H9 (cell line): ENCODE measurements around the gene TBATA. TPM values are rescaled to one million over a fixed set of nuclear protein-coding genes. Genes with fewer than 3 reads are reported as not detected.

Experiments
- DNase-seq: peaks from one replicate; pipeline ENCODE4 v3.0.0-alpha.2; 2017
- H2AFZ ChIP-seq: one replicate; pipeline ENCODE4 v1.6.1; 2013; ENCODE audit warnings: mild to moderate bottlenecking, low read length, control low read depth, moderate library complexity
- H2AK5ac ChIP-seq: 2 replicates; pipeline ENCODE4 v1.6.1; 2013; ENCODE audit warnings: low read length, control low read depth, mixed read lengths; ENCODE audit not compliant: insufficient read length
- H2BK120ac ChIP-seq: one replicate; pipeline ENCODE4 v1.6.1; 2013; ENCODE audit warnings: low read depth, mild to moderate bottlenecking, low read length, control low read depth, inconsistent platforms; ENCODE audit not compliant: poor library complexity, severe bottlenecking
- H2BK12ac ChIP-seq: 2 replicates; pipeline ENCODE4 v1.6.1; 2013; ENCODE audit warnings: low read length, control low read depth, mixed read lengths, low read depth; ENCODE audit not compliant: insufficient read length
- H2BK15ac ChIP-seq: 2 replicates; pipeline ENCODE4 v1.6.1; 2013; ENCODE audit warnings: low read depth, low read length, control low read depth
- H2BK20ac ChIP-seq: one replicate; pipeline ENCODE4 v1.6.1; 2013; ENCODE audit warnings: low read depth, mild to moderate bottlenecking, low read length, control low read depth, inconsistent platforms; ENCODE audit not compliant: poor library complexity, severe bottlenecking
- H2BK5ac ChIP-seq: 2 replicates; pipeline ENCODE4 v1.6.1; 2013; ENCODE audit warnings: low read length, control low read depth, mixed read lengths; ENCODE audit not compliant: insufficient read length
- H3K14ac ChIP-seq: 2 replicates; pipeline ENCODE4 v1.6.1; 2013; ENCODE audit warnings: low read length, control low read depth; ENCODE audit not compliant: insufficient read depth
- H3K18ac ChIP-seq: 2 replicates; pipeline ENCODE4 v1.6.1; 2013; ENCODE audit warnings: low read depth, mild to moderate bottlenecking, mixed read lengths, low read length, control low read depth; ENCODE audit not compliant: insufficient read length
- H3K23ac ChIP-seq: 2 replicates; pipeline ENCODE4 v1.6.1; 2013; ENCODE audit warnings: low read length, control low read depth, mixed read lengths, low read depth; ENCODE audit not compliant: insufficient read length
- H3K23me2 ChIP-seq: 2 replicates; pipeline ENCODE4 v1.6.1; 2013; ENCODE audit warnings: low read depth, mild to moderate bottlenecking, mixed read lengths, low read length, control low read depth; ENCODE audit not compliant: insufficient read length, poor library complexity, severe bottlenecking
- H3K27ac ChIP-seq: 2 replicates; pipeline ENCODE4 v1.5.1; 2013; ENCODE audit warnings: low read length, control low read depth, mixed read lengths, low read depth; ENCODE audit not compliant: insufficient read length
- H3K27me3 ChIP-seq: 2 replicates; pipeline ENCODE4 v1.6.1; 2013; ENCODE audit warnings: low read length, control low read depth, inconsistent platforms; ENCODE audit not compliant: insufficient read depth
- H3K4ac ChIP-seq: 2 replicates; pipeline ENCODE4 v1.6.1; 2013; ENCODE audit warnings: low read depth, mild to moderate bottlenecking, control low read depth, inconsistent platforms, low read length, moderate library complexity
- H3K4me1 ChIP-seq: 2 replicates; pipeline ENCODE4 v1.6.1; 2013; ENCODE audit warnings: low read length, control low read depth, inconsistent platforms; ENCODE audit not compliant: insufficient read depth
- H3K4me2 ChIP-seq: 2 replicates; pipeline ENCODE4 v1.6.1; 2013; ENCODE audit warnings: low read length, control low read depth, mixed read lengths; ENCODE audit not compliant: insufficient read length, insufficient read depth
- H3K56ac ChIP-seq: 2 replicates; pipeline ENCODE4 v1.6.1; 2013; ENCODE audit warnings: low read depth, mild to moderate bottlenecking, mixed read lengths, low read length, control low read depth; ENCODE audit not compliant: insufficient read length
- H3K79me1 ChIP-seq: 2 replicates; pipeline ENCODE4 v1.6.1; 2013; ENCODE audit warnings: low read depth, mild to moderate bottlenecking, moderate library complexity, low read length, control low read depth, inconsistent platforms; ENCODE audit not compliant: insufficient read depth, poor library complexity, severe bottlenecking
- H3K79me2 ChIP-seq: 2 replicates; pipeline ENCODE4 v1.6.1; 2013; ENCODE audit warnings: low read length, control low read depth, inconsistent platforms; ENCODE audit not compliant: insufficient read depth
- H3K9ac ChIP-seq: 2 replicates; pipeline ENCODE4 v1.6.1; 2013; ENCODE audit warnings: low read length, control low read depth, mixed read lengths; ENCODE audit not compliant: insufficient read length; ENCODE audit errors: extremely low read depth
- H3K9me3 ChIP-seq: one replicate; pipeline ENCODE4 v1.6.1; 2013; ENCODE audit warnings: low read depth, low read length, inconsistent platforms; ENCODE audit not compliant: control insufficient read depth
- H3T11ph ChIP-seq: one replicate; pipeline ENCODE4 v1.6.1; 2013; ENCODE audit warnings: mild to moderate bottlenecking, low read length, control low read depth, inconsistent platforms
- H4K20me1 ChIP-seq: one replicate; pipeline ENCODE4 v1.6.1; 2013; ENCODE audit not compliant: control insufficient read depth, insufficient read length, insufficient read depth
- H4K5ac ChIP-seq: 2 replicates; pipeline ENCODE4 v1.6.1; 2013; ENCODE audit warnings: low read depth, mild to moderate bottlenecking, mixed read lengths, low read length, control low read depth; ENCODE audit not compliant: insufficient read length
- H4K8ac ChIP-seq: replicated peaks from 2 replicates; pipeline ENCODE4 v1.6.1; 2013; ENCODE audit warnings: low read length, control low read depth, mixed read lengths, low read depth; ENCODE audit not compliant: insufficient read length
- H4K91ac ChIP-seq: 2 replicates; pipeline ENCODE4 v1.6.1; 2013; ENCODE audit warnings: low read depth, mild to moderate bottlenecking, moderate library complexity, mixed read lengths, low read length, control low read depth; ENCODE audit not compliant: insufficient read length
- H3K27ac Mint-ChIP-seq, 3 experiments: 2 replicates in 2 of 3; 3 replicates in 1 of 3; pipeline ENCODE4 v1.8.0; 2020 to 2021; ENCODE audit warnings: mixed read lengths in 3 of 3, mild to moderate bottlenecking in 1 of 3, moderate library complexity in 1 of 3
- H3K27me3 Mint-ChIP-seq: 2 replicates; pipeline ENCODE4 v1.8.0; 2021; ENCODE audit warnings: low read depth, mild to moderate bottlenecking, moderate library complexity, mixed read lengths
- H3K36me3 Mint-ChIP-seq, 3 experiments: 2 replicates in 2 of 3; 3 replicates in 1 of 3; pipeline ENCODE4 v1.8.0; 2020 to 2021; ENCODE audit warnings: low read depth in 3 of 3, mixed read lengths in 3 of 3; ENCODE audit not compliant: insufficient read depth in 1 of 3
- H3K4me1 Mint-ChIP-seq, 2 experiments: 2 replicates each; pipeline ENCODE4 v1.8.0; 2020; ENCODE audit warnings: mixed read lengths in 2 of 2
- H3K4me3 Mint-ChIP-seq, 2 experiments: 2 replicates in 1 of 2; 3 replicates in 1 of 2; pipeline ENCODE4 v1.8.0; 2020 to 2021; ENCODE audit warnings: mild to moderate bottlenecking in 2 of 2, mixed read lengths in 2 of 2, moderate library complexity in 1 of 2
- H3K9me3 Mint-ChIP-seq, 2 experiments: 2 replicates in 1 of 2; 3 replicates in 1 of 2; pipeline ENCODE4 v1.8.0; 2020; ENCODE audit warnings: mild to moderate bottlenecking in 2 of 2, mixed read lengths in 2 of 2, moderate library complexity in 1 of 2
- WGBS: extraction: QIAGEN DNeasy Blood & Tissue Kit; methylation state at CpG from one replicate; pipeline ENCODE4 v1.1.7; 2013; ENCODE audit warnings: missing lambda C conversion rate, low lambda C conversion rate, mixed read lengths; ENCODE audit not compliant: insufficient read length; ENCODE audit errors: extremely low coverage; 5-methylcytosine and 5-hydroxymethylcytosine counted together
- total RNA-seq: library from RNA; stranded (reverse); gene quantifications from 2 replicates; pipeline ENCODE4 v1.2.1, GENCODE V29; 2021
- TF ChIP-seq, protein P1 (sequence below): fragments of 200-600 bp; sonication (generic); conservative IDR thresholded peaks from 3 replicates; pipeline ENCODE4 v1.8.0; 2021; ENCODE audit warnings: antibody characterized with exemption, mild to moderate bottlenecking

Gene TBATA
- total RNA-seq, 1 experiment from 2014 or later: not detected

GRCh38 chr10:70778267-70778924, 6.8 kb downstream of the TBATA start:
- no peak overlapping the region; a peak in 3 of 7 replicates for H3K27ac Mint-ChIP-seq

More at GRCh38 chr10:70778267-70778924, 6.8 kb downstream of the TBATA start:
- Histone ChIP-seq H3K56ac (no peak overlapping the region), H4K8ac (no peak overlapping the region), H3K4me1 (no peaks in the 10 kb centered on the region), H3K23ac (no peak overlapping the region), H4K91ac (no peak overlapping the region), H2AK5ac (no peak overlapping the region), H3K9me3 (no peaks in the 10 kb centered on the region), H3K9ac (no peak overlapping the region), H3K79me2 (no peaks in the 10 kb centered on the region), H2BK20ac (no peak overlapping the region), H2BK5ac (no peak overlapping the region), H3K27ac (no peak overlapping the region), H3K27me3 (no peaks in the 10 kb centered on the region), H4K20me1 (peaks cover 2% of the 10 kb centered on the region), H3K23me2 (no peaks in the 10 kb centered on the region), H3K14ac (no peak overlapping the region), H3K4me2 (no peak overlapping the region), H2BK12ac (no peak overlapping the region), H2BK15ac (no peak overlapping the region), H2BK120ac (no peak overlapping the region), H3K18ac (no peak overlapping the region), H2AFZ (no peak overlapping the region), H3K79me1 (no peaks in the 10 kb centered on the region), H3K4ac (no peak overlapping the region), H3T11ph (no peak overlapping the region), H4K5ac (no peak overlapping the region)
- no peaks in the 10 kb centered on the region for H3K9me3 Mint-ChIP-seq
- H3K27me3 Mint-ChIP-seq: no peaks in the 10 kb centered on the region; the same call in 1 of the 2 replicates
- H3K36me3 Mint-ChIP-seq: no peaks in the 10 kb centered on the region; a peak in 1 of 7 replicates
- no peak for DNase-seq
- no CpG with 5 or more reads among the region's 9 CpGs for WGBS
- TF ChIP-seq, protein P1, sequence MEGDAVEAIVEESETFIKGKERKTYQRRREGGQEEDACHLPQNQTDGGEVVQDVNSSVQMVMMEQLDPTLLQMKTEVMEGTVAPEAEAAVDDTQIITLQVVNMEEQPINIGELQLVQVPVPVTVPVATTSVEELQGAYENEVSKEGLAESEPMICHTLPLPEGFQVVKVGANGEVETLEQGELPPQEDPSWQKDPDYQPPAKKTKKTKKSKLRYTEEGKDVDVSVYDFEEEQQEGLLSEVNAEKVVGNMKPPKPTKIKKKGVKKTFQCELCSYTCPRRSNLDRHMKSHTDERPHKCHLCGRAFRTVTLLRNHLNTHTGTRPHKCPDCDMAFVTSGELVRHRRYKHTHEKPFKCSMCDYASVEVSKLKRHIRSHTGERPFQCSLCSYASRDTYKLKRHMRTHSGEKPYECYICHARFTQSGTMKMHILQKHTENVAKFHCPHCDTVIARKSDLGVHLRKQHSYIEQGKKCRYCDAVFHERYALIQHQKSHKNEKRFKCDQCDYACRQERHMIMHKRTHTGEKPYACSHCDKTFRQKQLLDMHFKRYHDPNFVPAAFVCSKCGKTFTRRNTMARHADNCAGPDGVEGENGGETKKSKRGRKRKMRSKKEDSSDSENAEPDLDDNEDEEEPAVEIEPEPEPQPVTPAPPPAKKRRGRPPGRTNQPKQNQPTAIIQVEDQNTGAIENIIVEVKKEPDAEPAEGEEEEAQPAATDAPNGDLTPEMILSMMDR: no peak
- H3K4me3 Mint-ChIP-seq: no peak overlapping the region; a peak in 1 of 5 replicates
- peaks cover 5 to 14% of the 10 kb centered on the region in 2 experiments; a peak in 3 of 4 replicates for H3K4me1 Mint-ChIP-seq
